Upper lobe of left lung (tissue), 6 donors: ENCODE data around the gene EML4. TPM values are rescaled to one million over a fixed set of nuclear protein-coding genes. Genes with fewer than 3 reads are reported as not detected.
"Not testable (repeated sequence)": the region's sequence is repeated elsewhere in the genome, so short reads cannot be mapped to it uniquely, and the experiment has no call there.

Source experiments
- ATAC-seq, 2 donors: fragments of 200-7000 bp; cut with Tn5 transposase; one replicate each; pipeline ENCODE4 v1.9.1; 2022; ENCODE audit warnings: mild to moderate bottlenecking in 2 of 2, moderate library complexity in 2 of 2; ENCODE audit not compliant: low FRiP score in 2 of 2
- DNase-seq, 2 donors: peaks; one replicate each; pipeline ENCODE4 v3.0.0-alpha.2; 2019 to 2020
- H3K27ac ChIP-seq, 4 donors: fragments of 200-600 bp; sonication (generic); one replicate each; pipeline ENCODE4 v1.5.1; 2016 to 2019
- H3K27me3 ChIP-seq, 4 donors: fragments of 200-600 bp; sonication (generic); one replicate each; pipeline ENCODE4 v1.5.1; 2017 to 2019
- H3K36me3 ChIP-seq, 4 donors: fragments of 200-600 bp; sonication (generic); one replicate each; pipeline ENCODE4 v1.5.1; 2016 to 2019
- H3K4me1 ChIP-seq, 4 donors: fragments of 200-600 bp; sonication (generic); one replicate each; pipeline ENCODE4 v1.5.1; 2018 to 2019
- H3K4me3 ChIP-seq, 4 donors: fragments of 200-600 bp; sonication (generic); one replicate each; pipeline ENCODE4 v1.5.1; 2017 to 2019; ENCODE audit warnings: mild to moderate bottlenecking in 2 of 4, moderate library complexity in 1 of 4
- H3K9me3 ChIP-seq, 4 donors: fragments of 200-600 bp; sonication (generic); one replicate each; pipeline ENCODE4 v1.5.1; 2018 to 2019
- EP300 ChIP-seq, 4 donors: sonication (generic); formaldehyde crosslinking; IDR thresholded peaks; one replicate each; pipeline ENCODE4 v1.5.1; 2017; ENCODE audit warnings: antibody characterized with exemption in 4 of 4, control low read depth in 2 of 4
- POLR2A ChIP-seq, 4 donors: fragments of 450-650 bp; IDR thresholded peaks; one replicate each; pipeline ENCODE4 v1.5.1; 2016 to 2017; ENCODE audit warnings: antibody characterized with exemption in 4 of 4, mild to moderate bottlenecking in 2 of 4
- POLR2AphosphoS5 ChIP-seq, 2 donors: sonication (generic); formaldehyde crosslinking; IDR thresholded peaks; one replicate each; pipeline ENCODE4 v1.5.1; 2017; ENCODE audit warnings: antibody characterized with exemption in 2 of 2
- WGBS, 2 donors: methylation state at CpG; one replicate each; pipeline ENCODE4 v1.1.5; 2017 to 2018; 5-methylcytosine and 5-hydroxymethylcytosine counted together
- total RNA-seq, 6 donors: library from RNA; depleted of rRNA in 4 of 6; stranded (reverse); fragments of >200 nt in 4 of 6; gene quantifications; one replicate each; pipeline versions ENCODE4 v1.1.0 to v1.2.1, GENCODE V29; 2016 to 2021
- TF ChIP-seq, protein P1 (sequence below), 6 experiments: fragments of 450-650 bp in 4 of 6; fragments of 200-600 bp in 2 of 6; sonication (generic) in 2 of 6; IDR thresholded peaks; one replicate each; pipeline ENCODE4 v1.5.1; 2016 to 2019; ENCODE audit warnings: antibody characterized with exemption in 6 of 6
- donor health status: DM: no; HTN: no; CAD: no; lungs with moderate emphysema.
- donor health status: DM: no; HTN: yes; CAD: no; lungs with severe emphysema.

The EML4 gene
- total RNA-seq, 6 donors from 2014 or later = 42.7 to 96.9 (median 62.0) TPM

GRCh38 chr2:42127425-42128424 lies 41.4 kb upstream of the EML4 start:
- H3K9me3 ChIP-seq = no peaks in the 10 kb centered on the region
- no peaks in the 10 kb centered on the region for H3K27me3 ChIP-seq
- peak in 1 of 2 donors; percentile 62 for DNase-seq
- TF ChIP-seq POLR2A (IDR thresholded peaks at IDR 0.05) = no peak
- TF ChIP-seq EP300 (IDR thresholded peaks at IDR 0.05) = no peak
- 43 to 54% methylated on average over 4 to 5 of the region's 5 CpGs for WGBS, 2 donors
- peak overlapping the region; percentile 28 to 76 (median 74) for H3K27ac ChIP-seq
- no peak for ATAC-seq
- H3K36me3 ChIP-seq = no peaks in the 10 kb centered on the region
- H3K4me1 ChIP-seq = peaks cover 26 to 34% (median 32%) of the 10 kb centered on the region in 4 donors
- H3K4me3 ChIP-seq = peak overlapping the region in 1 of 4 donors; percentile 11

- Histone ChIP-seq H3K27me3 (no peaks in the 10 kb centered on the region), H3K4me3 (no peak overlapping the region), H3K4me1 (peaks cover 37 to 46% (median 43%) of the 10 kb centered on the region in 4 donors), H3K9me3 (no peaks in the 10 kb centered on the region), H3K36me3 (no peaks in the 10 kb centered on the region), H3K27ac (peak overlapping the region in 1 of 4 donors; percentile 33)
- ATAC-seq (no peak), DNase-seq (no peak)
- TF ChIP-seq, protein P1, sequence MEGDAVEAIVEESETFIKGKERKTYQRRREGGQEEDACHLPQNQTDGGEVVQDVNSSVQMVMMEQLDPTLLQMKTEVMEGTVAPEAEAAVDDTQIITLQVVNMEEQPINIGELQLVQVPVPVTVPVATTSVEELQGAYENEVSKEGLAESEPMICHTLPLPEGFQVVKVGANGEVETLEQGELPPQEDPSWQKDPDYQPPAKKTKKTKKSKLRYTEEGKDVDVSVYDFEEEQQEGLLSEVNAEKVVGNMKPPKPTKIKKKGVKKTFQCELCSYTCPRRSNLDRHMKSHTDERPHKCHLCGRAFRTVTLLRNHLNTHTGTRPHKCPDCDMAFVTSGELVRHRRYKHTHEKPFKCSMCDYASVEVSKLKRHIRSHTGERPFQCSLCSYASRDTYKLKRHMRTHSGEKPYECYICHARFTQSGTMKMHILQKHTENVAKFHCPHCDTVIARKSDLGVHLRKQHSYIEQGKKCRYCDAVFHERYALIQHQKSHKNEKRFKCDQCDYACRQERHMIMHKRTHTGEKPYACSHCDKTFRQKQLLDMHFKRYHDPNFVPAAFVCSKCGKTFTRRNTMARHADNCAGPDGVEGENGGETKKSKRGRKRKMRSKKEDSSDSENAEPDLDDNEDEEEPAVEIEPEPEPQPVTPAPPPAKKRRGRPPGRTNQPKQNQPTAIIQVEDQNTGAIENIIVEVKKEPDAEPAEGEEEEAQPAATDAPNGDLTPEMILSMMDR (IDR thresholded peaks at IDR 0.05) = no peak
- no peak for TF ChIP-seq EP300 (IDR thresholded peaks at IDR 0.05)
- no peak for TF ChIP-seq POLR2A (IDR thresholded peaks at IDR 0.05)
- TF ChIP-seq POLR2AphosphoS5 (IDR thresholded peaks at IDR 0.05) = no peak
- WGBS, 2 donors = 37 to 41% methylated on average over 7 of the region's 7 CpGs
Observed at GRCh38 chr2:42128721-42129486, 40.2 kb upstream of the EML4 start.

DNA sequence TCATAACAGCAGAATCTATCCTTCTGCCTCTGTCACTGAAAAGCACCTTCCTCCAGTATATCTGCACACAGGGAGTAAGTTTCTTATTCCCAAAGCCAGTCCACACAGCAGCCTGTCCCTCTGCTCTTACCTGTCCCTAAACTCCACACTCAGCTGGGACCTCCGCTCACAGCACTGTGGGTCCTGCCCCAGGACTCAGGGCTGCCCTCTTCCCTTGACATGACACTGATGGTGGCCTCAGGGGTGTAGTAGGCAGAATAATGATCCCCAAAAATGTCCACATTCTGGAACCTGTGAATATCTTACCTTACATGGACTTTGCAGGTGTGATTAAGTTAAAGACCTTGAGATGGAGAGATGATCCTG lies 39.7 kb upstream of the EML4 start:
- no peaks in the 10 kb centered on the region for H3K27me3 ChIP-seq
- TF ChIP-seq, protein P1 (IDR thresholded peaks at IDR 0.05) = no peak
- TF ChIP-seq EP300 (IDR thresholded peaks at IDR 0.05) = no peak
- no peak for TF ChIP-seq POLR2AphosphoS5 (IDR thresholded peaks at IDR 0.05)
- TF ChIP-seq POLR2A (IDR thresholded peaks at IDR 0.05) = no peak
- no peak overlapping the region for H3K27ac ChIP-seq
- no peaks in the 10 kb centered on the region for H3K9me3 ChIP-seq
- no peak for ATAC-seq
- H3K4me1 ChIP-seq = peaks cover 37 to 46% (median 44%) of the 10 kb centered on the region in 4 donors
- no peak overlapping the region for H3K4me3 ChIP-seq
- 87 to 100% methylated on average over 1 of the region's 1 CpG for WGBS, 2 donors
- no peaks in the 10 kb centered on the region for H3K36me3 ChIP-seq
- no peak for DNase-seq

DNA sequence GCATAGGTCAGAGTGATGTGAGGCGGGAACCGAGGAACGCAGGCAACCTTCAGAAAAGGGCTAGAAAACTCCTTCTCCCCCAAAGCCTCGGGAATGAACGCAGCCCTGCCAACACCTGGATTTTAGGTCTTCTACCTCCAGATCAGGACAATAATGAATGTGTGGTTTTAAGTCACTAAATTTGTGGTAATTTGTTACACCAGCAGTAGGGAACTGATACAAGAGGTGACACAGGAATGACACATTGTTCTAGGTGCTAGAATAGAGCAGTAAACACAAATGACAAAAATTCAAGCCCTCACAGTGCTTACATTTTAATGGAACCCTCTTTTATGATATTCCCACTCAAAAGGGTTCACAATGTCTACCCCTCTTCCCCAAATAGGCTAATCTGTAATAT lies 39.2 kb upstream of the EML4 start:
- ATAC-seq (no peak), DNase-seq (no peak)
- WGBS, 2 donors = 97 to 98% methylated on average over 5 of the region's 5 CpGs
- TF ChIP-seq EP300 (IDR thresholded peaks at IDR 0.05) = no peak
- TF ChIP-seq, protein P1 (IDR thresholded peaks at IDR 0.05) = no peak
- TF ChIP-seq POLR2A (IDR thresholded peaks at IDR 0.05) = no peak
- TF ChIP-seq POLR2AphosphoS5 (IDR thresholded peaks at IDR 0.05) = no peak
- Histone ChIP-seq H3K27ac (no peak overlapping the region), H3K4me3 (no peak overlapping the region), H3K27me3 (no peaks in the 10 kb centered on the region), H3K9me3 (no peaks in the 10 kb centered on the region), H3K4me1 (peaks cover 37 to 46% (median 44%) of the 10 kb centered on the region in 4 donors), H3K36me3 (no peaks in the 10 kb centered on the region)

DNA sequence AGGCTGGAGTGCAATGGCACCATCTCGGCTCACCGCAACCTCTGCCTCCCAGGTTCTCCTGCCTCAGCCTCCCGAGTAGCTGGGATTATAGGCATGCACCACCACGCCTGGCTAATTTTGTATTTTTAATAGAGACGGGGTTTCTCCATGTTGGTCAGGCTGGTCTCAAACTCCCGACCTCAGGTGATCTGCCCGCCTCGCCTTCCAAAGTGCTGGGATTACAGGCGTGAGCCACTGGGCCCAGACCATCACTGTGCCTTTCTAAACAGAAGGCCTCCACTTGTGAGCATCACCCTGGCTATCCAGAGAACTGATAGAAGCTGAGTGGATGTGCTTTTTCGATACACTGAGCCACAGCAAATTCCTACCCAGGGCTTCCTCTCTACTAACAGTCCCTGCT lies 38.3 kb upstream of the EML4 start:
- H3K9me3 ChIP-seq, H3K4me3 ChIP-seq, DNase-seq, H3K27ac ChIP-seq, ATAC-seq, H3K36me3 ChIP-seq, H3K27me3 ChIP-seq: not testable (repeated sequence)
- WGBS, 2 donors = 96% methylated on average over 10 of the region's 10 CpGs
- H3K4me1 ChIP-seq = peaks cover 28 to 47% (median 39%) of the 10 kb centered on the region in 4 donors
